ENCODE measurements around the gene UBIAD1.
"Not testable (repeated sequence)": the region's sequence is repeated elsewhere in the genome, so short reads cannot be mapped to it uniquely, and the experiment has no call there.

UBIAD1 gene

DNA sequence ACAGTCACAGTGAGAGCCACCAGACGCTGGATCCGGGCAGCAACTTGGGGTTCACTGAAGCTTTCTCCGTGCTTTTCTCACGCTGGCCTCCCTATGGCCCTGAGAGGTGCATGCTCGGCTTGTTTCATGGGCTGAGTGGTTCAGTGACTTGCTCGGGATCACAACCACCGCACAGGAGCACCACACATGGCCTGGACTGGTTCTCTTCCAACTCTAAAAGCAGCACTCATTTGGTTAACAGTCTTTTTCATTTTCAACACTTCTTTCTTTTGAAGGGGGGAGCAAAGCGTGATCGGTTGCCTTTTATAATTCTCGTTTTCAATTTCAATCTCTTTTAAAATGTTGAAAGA is 26.2 kb downstream of the UBIAD1 start:
- no peaks in the 10 kb centered on the region for H3K9me3 ChIP-seq (ENCODE audit: insufficient read depth, low read length)
- TF ChIP-seq SUZ12 (IDR thresholded peaks at IDR 0.05; ENCODE audit: extremely low read depth, insufficient read depth, insufficient read length), result no peak
- TF ChIP-seq ZNF274 (IDR thresholded peaks at IDR 0.05; ENCODE audit: low read depth, low read length), result no peak
- TF ChIP-seq YY1 (IDR thresholded peaks at IDR 0.05; ENCODE audit: insufficient read depth, insufficient read length), result no peak
- H3K9ac ChIP-seq (ENCODE audit: insufficient read length, low read depth), result peak overlapping the region; percentile 21
- no peak for DNase-seq (ENCODE audit: low read depth, low spot score)
- peaks cover 5% of the 10 kb centered on the region for H3K4me1 ChIP-seq (ENCODE audit: insufficient read depth, insufficient read length)
- H3K4me3 ChIP-seq (ENCODE audit: insufficient read length, low read depth), result no peak overlapping the region
- peaks cover 15% of the 10 kb centered on the region for H3K36me3 ChIP-seq (ENCODE audit: insufficient read depth, insufficient read length, low read length)
- no peaks in the 10 kb centered on the region for H3K27me3 ChIP-seq (ENCODE audit: insufficient read depth, insufficient read length)

DNA sequence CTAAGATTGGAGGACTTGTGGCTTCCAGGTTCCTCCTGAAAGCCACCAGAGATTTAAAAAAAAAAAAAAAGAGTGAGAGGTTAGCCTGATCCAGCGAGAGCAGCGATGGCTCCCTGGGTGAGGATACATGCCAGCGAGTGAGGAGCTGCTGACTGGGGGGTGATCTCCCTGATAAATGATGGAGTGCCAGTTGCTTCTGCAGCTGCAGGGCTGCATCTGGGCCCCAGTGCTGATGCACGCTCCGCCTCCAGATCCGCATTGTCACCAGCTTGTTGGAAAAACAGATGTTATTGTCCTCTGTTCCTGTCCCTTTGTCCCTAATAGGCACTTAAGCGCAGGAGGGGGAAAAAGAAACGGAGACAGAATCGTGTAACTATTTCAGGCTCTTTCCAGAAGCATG is 28.6 kb downstream of the UBIAD1 start:
- H3K4me1 ChIP-seq (ENCODE audit: insufficient read depth, insufficient read length), result peaks cover 5% of the 10 kb centered on the region
- no peaks in the 10 kb centered on the region for H3K36me3 ChIP-seq (ENCODE audit: insufficient read depth, insufficient read length, low read length)
- H3K9me3 ChIP-seq (ENCODE audit: insufficient read depth, low read length), result no peaks in the 10 kb centered on the region
- DNase-seq (ENCODE audit: low read depth, low spot score), result no peak
- TF ChIP-seq YY1 (IDR thresholded peaks at IDR 0.05; ENCODE audit: insufficient read depth, insufficient read length), result no peak
- TF ChIP-seq SUZ12 (IDR thresholded peaks at IDR 0.05; ENCODE audit: extremely low read depth, insufficient read depth, insufficient read length), result no peak
- TF ChIP-seq ZNF274 (IDR thresholded peaks at IDR 0.05; ENCODE audit: low read depth, low read length), result no peak
- H3K4me3 ChIP-seq (ENCODE audit: insufficient read length, low read depth), result no peak overlapping the region
- no peaks in the 10 kb centered on the region for H3K27me3 ChIP-seq (ENCODE audit: insufficient read depth, insufficient read length)
- H3K9ac ChIP-seq (ENCODE audit: insufficient read length, low read depth), result no peak overlapping the region

DNA sequence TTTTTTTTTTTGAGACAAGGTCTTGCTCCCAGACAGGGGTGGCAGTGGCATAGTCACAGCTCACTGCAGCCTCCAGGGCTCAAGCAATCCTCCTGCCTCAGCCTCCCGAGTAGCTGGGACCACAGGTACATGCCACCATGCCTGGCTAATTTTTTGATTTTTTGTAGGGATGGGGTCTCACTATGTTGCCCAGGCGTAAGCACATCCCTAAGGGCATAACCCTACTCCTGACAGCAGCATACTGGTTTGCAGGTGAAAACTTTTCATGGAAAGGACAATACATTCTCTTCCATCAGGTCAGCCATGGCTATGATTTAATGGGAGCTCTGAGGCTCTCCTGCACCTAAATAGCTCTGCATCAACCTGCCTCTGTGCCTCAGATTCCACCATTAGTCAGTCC is 29.4 kb downstream of the UBIAD1 start:
- H3K4me1 ChIP-seq (ENCODE audit: insufficient read depth, insufficient read length), result peaks cover 5% of the 10 kb centered on the region
- H3K9ac ChIP-seq (ENCODE audit: insufficient read length, low read depth), result no peak overlapping the region
- DNase-seq (ENCODE audit: low read depth, low spot score), result no peak
- TF ChIP-seq YY1 (IDR thresholded peaks at IDR 0.05; ENCODE audit: insufficient read depth, insufficient read length) (no peak), ZNF274 (IDR thresholded peaks at IDR 0.05; ENCODE audit: low read depth, low read length) (no peak), SUZ12 (IDR thresholded peaks at IDR 0.05; ENCODE audit: extremely low read depth, insufficient read depth, insufficient read length) (no peak)
- no peaks in the 10 kb centered on the region for H3K9me3 ChIP-seq (ENCODE audit: insufficient read depth, low read length)
- H3K4me3 ChIP-seq (ENCODE audit: insufficient read length, low read depth), result no peak overlapping the region
- no peaks in the 10 kb centered on the region for H3K36me3 ChIP-seq (ENCODE audit: insufficient read depth, insufficient read length, low read length)
- H3K27me3 ChIP-seq (ENCODE audit: insufficient read depth, insufficient read length), result no peaks in the 10 kb centered on the region

DNA sequence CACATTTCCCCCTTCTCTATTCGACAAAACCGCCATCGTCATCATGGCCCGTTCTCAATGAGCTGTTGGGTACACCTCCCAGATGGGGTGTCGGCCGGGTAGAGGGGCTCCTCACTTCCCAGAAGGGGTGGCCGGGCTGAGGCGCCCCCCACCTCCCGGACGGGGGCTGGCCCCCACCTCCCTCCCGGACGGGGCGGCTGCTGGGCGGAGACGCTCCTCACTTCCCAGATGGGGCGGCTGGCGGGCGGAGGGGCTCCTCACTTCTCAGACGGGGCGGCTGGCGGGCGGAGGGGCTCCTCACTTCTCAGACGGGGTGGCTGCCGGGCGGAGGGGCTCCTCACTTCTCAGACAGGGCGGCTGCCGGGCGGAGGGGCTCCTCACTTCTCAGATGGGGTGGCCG is 32.5 kb downstream of the UBIAD1 start:
- H3K36me3 ChIP-seq (ENCODE audit: insufficient read depth, insufficient read length, low read length); DNase-seq (ENCODE audit: low read depth, low spot score); H3K27me3 ChIP-seq (ENCODE audit: insufficient read depth, insufficient read length); H3K4me3 ChIP-seq (ENCODE audit: insufficient read length, low read depth); H3K9ac ChIP-seq (ENCODE audit: insufficient read length, low read depth); H3K9me3 ChIP-seq (ENCODE audit: insufficient read depth, low read length); H3K4me1 ChIP-seq (ENCODE audit: insufficient read depth, insufficient read length): not testable (repeated sequence)

DNA sequence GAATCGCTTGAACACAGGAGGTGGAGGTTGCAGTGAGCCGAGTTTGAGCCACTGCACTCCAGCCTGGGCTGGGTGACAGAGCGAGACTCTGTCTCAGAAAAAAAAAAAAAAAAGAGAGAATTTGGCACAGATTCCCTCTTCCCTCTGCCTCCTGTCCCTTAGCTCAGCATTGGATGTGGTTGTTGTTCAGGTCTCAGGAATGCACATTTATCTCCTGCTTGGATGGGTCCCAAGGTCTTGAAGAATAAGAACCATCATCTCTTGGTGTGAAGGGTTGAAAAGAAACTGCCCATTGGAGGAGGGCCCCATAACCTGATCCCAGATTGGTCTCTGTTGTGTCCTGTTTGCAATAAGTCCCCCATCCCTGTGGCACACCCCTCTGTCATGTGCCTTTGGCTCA is 34.9 kb downstream of the UBIAD1 start:
- no peak overlapping the region for H3K4me3 ChIP-seq (ENCODE audit: insufficient read length, low read depth)
- H3K36me3 ChIP-seq (ENCODE audit: insufficient read depth, insufficient read length, low read length), result no peaks in the 10 kb centered on the region
- no peak for DNase-seq (ENCODE audit: low read depth, low spot score)

DNA sequence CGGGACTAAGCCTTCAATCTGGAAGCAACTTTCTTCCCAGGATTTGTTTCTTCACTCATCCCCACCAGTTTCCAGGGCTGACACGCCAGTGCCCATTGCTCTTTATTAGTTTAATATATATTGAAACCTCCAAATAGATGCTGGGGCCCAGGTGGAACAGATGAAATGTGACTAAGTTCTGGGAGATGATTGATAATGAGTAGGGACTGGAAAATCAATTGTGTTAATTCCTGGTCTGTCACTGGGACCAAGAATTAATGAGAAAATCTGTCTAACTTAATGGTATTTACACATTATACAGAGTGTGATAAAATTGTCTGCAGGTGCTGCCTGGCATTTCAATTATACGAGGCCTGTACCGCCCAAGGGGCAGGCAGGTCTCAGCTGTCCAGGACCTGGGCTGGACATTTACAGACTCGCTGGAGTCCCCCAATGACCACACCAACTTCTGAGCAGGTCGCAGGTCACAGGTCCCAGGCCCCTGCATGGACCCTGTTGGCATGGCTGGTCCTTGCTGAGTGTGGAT is 35.8 kb downstream of the UBIAD1 start:
- TF ChIP-seq SUZ12 (IDR thresholded peaks at IDR 0.05; ENCODE audit: extremely low read depth, insufficient read depth, insufficient read length) (no peak), ZNF274 (IDR thresholded peaks at IDR 0.05; ENCODE audit: low read depth, low read length) (no peak), YY1 (IDR thresholded peaks at IDR 0.05; ENCODE audit: insufficient read depth, insufficient read length) (no peak)
- Histone ChIP-seq H3K9ac (ENCODE audit: insufficient read length, low read depth) (no peak overlapping the region), H3K36me3 (ENCODE audit: insufficient read depth, insufficient read length, low read length) (no peaks in the 10 kb centered on the region), H3K4me3 (ENCODE audit: insufficient read length, low read depth) (no peak overlapping the region), H3K27me3 (ENCODE audit: insufficient read depth, insufficient read length) (no peaks in the 10 kb centered on the region), H3K4me1 (ENCODE audit: insufficient read depth, insufficient read length) (peaks cover 2% of the 10 kb centered on the region), H3K9me3 (ENCODE audit: insufficient read depth, low read length) (no peaks in the 10 kb centered on the region)
- no peak for DNase-seq (ENCODE audit: low read depth, low spot score)

More for the DNA sequence above, 34.9 kb downstream of the UBIAD1 start:
- TF ChIP-seq YY1 (IDR thresholded peaks at IDR 0.05; ENCODE audit: insufficient read depth, insufficient read length) (no peak), SUZ12 (IDR thresholded peaks at IDR 0.05; ENCODE audit: extremely low read depth, insufficient read depth, insufficient read length) (no peak), ZNF274 (IDR thresholded peaks at IDR 0.05; ENCODE audit: low read depth, low read length) (no peak)
- peaks cover 2% of the 10 kb centered on the region for H3K4me1 ChIP-seq (ENCODE audit: insufficient read depth, insufficient read length)
- H3K9ac ChIP-seq (ENCODE audit: insufficient read length, low read depth), result no peak overlapping the region
- H3K27me3 ChIP-seq (ENCODE audit: insufficient read depth, insufficient read length), result no peaks in the 10 kb centered on the region
- H3K9me3 ChIP-seq (ENCODE audit: insufficient read depth, low read length), result no peaks in the 10 kb centered on the region

DNA sequence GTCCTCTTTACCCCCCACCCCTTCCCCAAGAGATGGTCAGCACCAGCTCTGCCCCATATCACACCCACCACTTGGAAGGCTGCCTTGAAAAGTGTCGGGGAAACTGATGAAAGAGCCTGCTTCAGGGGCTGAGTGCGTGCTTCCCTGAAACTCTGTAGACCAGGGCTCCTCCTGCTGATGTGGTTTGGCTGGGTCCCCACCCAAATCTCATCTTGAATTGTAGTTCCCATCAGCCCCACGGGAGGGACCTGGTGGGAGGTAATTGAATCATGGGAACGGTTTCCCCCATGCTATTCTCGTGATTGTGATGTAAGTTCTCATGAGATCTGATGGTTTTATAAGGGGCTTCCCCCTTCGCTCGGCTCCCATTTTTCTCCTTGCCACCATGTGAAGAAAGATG is 36.4 kb downstream of the UBIAD1 start:
- H3K9ac ChIP-seq (ENCODE audit: insufficient read length, low read depth), result no peak overlapping the region
- H3K4me1 ChIP-seq (ENCODE audit: insufficient read depth, insufficient read length), result peaks cover 2% of the 10 kb centered on the region
- no peaks in the 10 kb centered on the region for H3K9me3 ChIP-seq (ENCODE audit: insufficient read depth, low read length)
- H3K36me3 ChIP-seq (ENCODE audit: insufficient read depth, insufficient read length, low read length), result no peaks in the 10 kb centered on the region
- H3K4me3 ChIP-seq (ENCODE audit: insufficient read length, low read depth), result no peak overlapping the region
- H3K27me3 ChIP-seq (ENCODE audit: insufficient read depth, insufficient read length), result no peaks in the 10 kb centered on the region
- no peak for DNase-seq (ENCODE audit: low read depth, low spot score)
- TF ChIP-seq ZNF274 (IDR thresholded peaks at IDR 0.05; ENCODE audit: low read depth, low read length), result no peak
- no peak for TF ChIP-seq YY1 (IDR thresholded peaks at IDR 0.05; ENCODE audit: insufficient read depth, insufficient read length)
- no peak for TF ChIP-seq SUZ12 (IDR thresholded peaks at IDR 0.05; ENCODE audit: extremely low read depth, insufficient read depth, insufficient read length)
